ENCODE data around the gene CLASP1. TPM values are rescaled to one million over a fixed set of nuclear protein-coding genes. Genes with fewer than 3 reads are reported as not detected.
A peak's percentile ranks its signal among the peaks of the same experiment; 100 is the strongest.
"Not testable (repeated sequence)": the region's sequence is repeated elsewhere in the genome, so short reads cannot be mapped to it uniquely, and the experiment has no call there.

CLASP1 gene
- total RNA-seq, 3 donors from 2014 or later: 30.0 to 64.6 (median 35.1) TPM

GRCh38 chr2:121375621-121376159 is 273.6 kb downstream of the CLASP1 start:
- no peaks in the 10 kb centered on the region for H3K9me3 ChIP-seq
- intact Hi-C loops (cut with DNase I, micrococcal nuclease): no loop called here
- DNase-seq (no peak), ATAC-seq (no peak)
- H3K4me1 ChIP-seq (ENCODE audit: low read depth): no peaks in the 10 kb centered on the region
- H3K4me3 ChIP-seq: no peak overlapping the region
- H3K36me3 ChIP-seq (ENCODE audit: low read depth): no peaks in the 10 kb centered on the region
- TF ChIP-seq CTCF (IDR thresholded peaks at IDR 0.05): no peak

- ATAC-seq: peak; percentile 84
Measured at GRCh38 chr2:121374412-121375075, 274.7 kb downstream of the CLASP1 start.

GRCh38 chr2:121372721-121373353 is 276.4 kb downstream of the CLASP1 start:
- no peak overlapping the region for H3K4me3 ChIP-seq
- no peak for ATAC-seq

More at GRCh38 chr2:121374412-121375075, 274.7 kb downstream of the CLASP1 start:
- H3K9me3 ChIP-seq; H3K36me3 ChIP-seq (ENCODE audit: low read depth); H3K4me3 ChIP-seq; H3K4me1 ChIP-seq (ENCODE audit: low read depth); intact Hi-C loops (cut with DNase I, micrococcal nuclease); DNase-seq: not testable (repeated sequence)

GRCh38 chr2:121372082-121372481 is 277.2 kb downstream of the CLASP1 start:
- Histone ChIP-seq H3K4me3 (no peak overlapping the region), H3K9me3 (no peaks in the 10 kb centered on the region), H3K4me1 (ENCODE audit: low read depth) (no peaks in the 10 kb centered on the region), H3K36me3 (ENCODE audit: low read depth) (no peaks in the 10 kb centered on the region)
- DNase-seq (no peak), ATAC-seq (no peak)
- intact Hi-C loops (cut with DNase I, micrococcal nuclease): no loop called here
- TF ChIP-seq CTCF (IDR thresholded peaks at IDR 0.05): no peak

More at GRCh38 chr2:121372721-121373353, 276.4 kb downstream of the CLASP1 start:
- no peak for DNase-seq
- Histone ChIP-seq H3K4me1 (ENCODE audit: low read depth) (no peaks in the 10 kb centered on the region), H3K36me3 (ENCODE audit: low read depth) (no peaks in the 10 kb centered on the region), H3K9me3 (no peaks in the 10 kb centered on the region)
- no peak for TF ChIP-seq CTCF (IDR thresholded peaks at IDR 0.05)
- intact Hi-C loops (cut with DNase I, micrococcal nuclease): no loop called here

- H3K9me3 ChIP-seq: no peaks in the 10 kb centered on the region
- ATAC-seq: no peak
- intact Hi-C loops (cut with DNase I, micrococcal nuclease): no loop called here
- no peak overlapping the region for H3K4me3 ChIP-seq
- no peak for DNase-seq
- no peaks in the 10 kb centered on the region for H3K36me3 ChIP-seq (ENCODE audit: low read depth)
- no peak for TF ChIP-seq CTCF (IDR thresholded peaks at IDR 0.05)
- H3K4me1 ChIP-seq (ENCODE audit: low read depth): peaks cover 10% of the 10 kb centered on the region
Measured at GRCh38 chr2:121368836-121369235, 280.4 kb downstream of the CLASP1 start.

GRCh38 chr2:121368155-121368554 is 281.1 kb downstream of the CLASP1 start:
- no peak for TF ChIP-seq CTCF (IDR thresholded peaks at IDR 0.05)
- no peaks in the 10 kb centered on the region for H3K36me3 ChIP-seq (ENCODE audit: low read depth)
- ATAC-seq (no peak), DNase-seq (no peak)
- H3K9me3 ChIP-seq: no peaks in the 10 kb centered on the region
- H3K4me3 ChIP-seq: no peak overlapping the region
- intact Hi-C loops (cut with DNase I, micrococcal nuclease): no loop called here
- H3K4me1 ChIP-seq (ENCODE audit: low read depth): peaks cover 12% of the 10 kb centered on the region
